T47D (cell line): ENCODE data around the gene YTHDC1.
A peak's percentile ranks its signal among the peaks of the same experiment; 100 is the strongest.

Source experiments
- DNase-seq, 2 experiments: peaks; one replicate each; pipeline versions ENCODE4 v3.0.0 to v3.0.0-alpha.2; 2011 to 2012; ENCODE audit warnings: low read depth in 1 of 2, low spot score in 1 of 2
- JUND ChIP-seq: IDR thresholded peaks from 2 replicates; pipeline ENCODE4 v1.6.1; 2012; ENCODE audit warnings: low read depth
- in situ Hi-C: cut with HindIII; loops from 2 replicates; pipeline ENCODE4 v1.10.0; 2016; ENCODE audit warnings: low sequenced_read_pairs, low pct_unique_long_range_greater_than_20kb

YTHDC1 gene

DNA sequence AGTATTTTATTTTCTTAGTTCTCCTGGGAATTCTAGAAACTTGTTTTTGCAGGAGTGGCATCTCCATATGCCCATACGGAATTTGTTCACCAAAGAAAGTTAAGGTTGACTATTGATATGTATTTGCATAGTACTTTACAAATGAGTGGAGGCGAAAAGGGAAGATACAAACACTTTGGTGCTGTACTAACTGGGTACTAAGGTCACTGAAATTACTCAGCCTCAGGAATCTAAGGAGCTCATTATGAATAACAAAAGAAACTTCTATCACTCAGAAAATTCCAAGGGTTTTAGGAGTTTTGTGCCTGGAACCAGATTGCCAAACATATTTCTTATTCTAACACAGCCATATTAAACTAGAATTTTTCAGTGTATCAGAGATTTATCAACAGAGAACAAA lies 77.0 kb downstream of the YTHDC1 start:
- in situ Hi-C loops = no loop called here
- no peak for TF ChIP-seq JUND

DNA sequence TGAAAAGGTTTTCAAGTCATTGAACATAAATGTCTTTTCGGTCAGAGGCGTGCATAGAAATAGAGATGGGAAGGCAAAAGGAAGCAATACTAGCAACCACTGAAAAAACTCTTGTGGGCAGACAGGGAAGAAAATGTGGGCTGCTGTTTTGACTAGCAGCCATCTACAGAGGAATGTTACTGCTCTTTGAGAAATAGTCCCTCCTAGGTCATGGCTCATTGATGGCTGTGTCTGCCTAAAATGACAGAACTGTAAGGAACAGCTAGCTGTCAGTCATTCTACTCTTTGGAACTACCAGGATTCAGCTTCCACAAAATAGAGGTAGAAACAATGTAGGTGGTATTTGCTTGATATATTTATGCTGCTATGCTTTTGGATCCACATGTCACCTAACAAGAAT lies 77.5 kb downstream of the YTHDC1 start:
- TF ChIP-seq JUND = no peak
- in situ Hi-C loops = no loop called here
- DNase-seq = peak in 1 of 2 experiments; percentile 10

More for the DNA sequence above, 77.0 kb downstream of the YTHDC1 start:
- no peak for DNase-seq

GRCh38 chr4:68271851-68272357 lies 78.0 kb downstream of the YTHDC1 start:
- TF ChIP-seq JUND = no peak
- peak in 1 of 2 experiments; percentile 75 for DNase-seq
- in situ Hi-C loops = no loop called here

GRCh38 chr4:68267433-68267944 lies 82.4 kb downstream of the YTHDC1 start:
- no peak for TF ChIP-seq JUND
- in situ Hi-C loops = no loop called here
- no peak for DNase-seq

- in situ Hi-C loops = no loop called here
- no peak for DNase-seq
- no peak for TF ChIP-seq JUND
Observed at GRCh38 chr4:68264875-68265565, 84.9 kb downstream of the YTHDC1 start.
